ENCODE results near the gene LHX6. TPM values are rescaled to one million over a fixed set of nuclear protein-coding genes. Genes with fewer than 3 reads are reported as not detected.
A peak's percentile ranks its signal among the peaks of the same experiment; 100 is the strongest.

Gene LHX6
- total RNA-seq, 4 donors from 2014 or later: 0.53 to 12.4 (median 3.1) TPM

- TF ChIP-seq POLR2A (IDR thresholded peaks at IDR 0.05) (no peak), CTCF (IDR thresholded peaks at IDR 0.05) (no peak)
- H3K27me3 ChIP-seq: no peaks in the 10 kb centered on the region
- H3K4me3 ChIP-seq: no peak overlapping the region
- DNase-seq: no peak
- no peaks in the 10 kb centered on the region for H3K36me3 ChIP-seq
- no peaks in the 10 kb centered on the region for H3K4me1 ChIP-seq
- H3K9me3 ChIP-seq: no peaks in the 10 kb centered on the region
- H3K27ac ChIP-seq: no peak overlapping the region
Measured at GRCh38 chr9:122201641-122202040, 27.1 kb downstream of the LHX6 start.

- Histone ChIP-seq H3K4me1 (no peaks in the 10 kb centered on the region), H3K27ac (no peak overlapping the region), H3K9me3 (no peaks in the 10 kb centered on the region), H3K36me3 (no peaks in the 10 kb centered on the region), H3K27me3 (no peaks in the 10 kb centered on the region), H3K4me3 (no peak overlapping the region)
- TF ChIP-seq POLR2A (IDR thresholded peaks at IDR 0.05) (no peak), CTCF (IDR thresholded peaks at IDR 0.05) (no peak)
- peak in 1 of 3 donors; percentile 9 for DNase-seq
Measured at GRCh38 chr9:122200960-122201595, 27.7 kb downstream of the LHX6 start.

GRCh38 chr9:122197882-122198281, 30.9 kb downstream of the LHX6 start:
- H3K27me3 ChIP-seq: no peaks in the 10 kb centered on the region
- peak in 1 of 3 donors; percentile 36 for DNase-seq
- H3K4me1 ChIP-seq: no peaks in the 10 kb centered on the region
- no peak overlapping the region for H3K4me3 ChIP-seq
- TF ChIP-seq POLR2A (IDR thresholded peaks at IDR 0.05) (no peak), CTCF (IDR thresholded peaks at IDR 0.05) (no peak)
- no peak overlapping the region for H3K27ac ChIP-seq
- no peaks in the 10 kb centered on the region for H3K36me3 ChIP-seq
- no peaks in the 10 kb centered on the region for H3K9me3 ChIP-seq

GRCh38 chr9:122197426-122197825, 31.3 kb downstream of the LHX6 start:
- TF ChIP-seq CTCF (IDR thresholded peaks at IDR 0.05): no peak
- no peak for TF ChIP-seq POLR2A (IDR thresholded peaks at IDR 0.05)
- no peak for DNase-seq
- Histone ChIP-seq H3K36me3 (no peaks in the 10 kb centered on the region), H3K27ac (no peak overlapping the region), H3K9me3 (no peaks in the 10 kb centered on the region), H3K27me3 (no peaks in the 10 kb centered on the region), H3K4me1 (no peaks in the 10 kb centered on the region), H3K4me3 (no peak overlapping the region)

GRCh38 chr9:122195875-122196274, 32.9 kb downstream of the LHX6 start:
- Histone ChIP-seq H3K27ac (no peak overlapping the region), H3K36me3 (no peaks in the 10 kb centered on the region), H3K4me1 (no peaks in the 10 kb centered on the region), H3K9me3 (no peaks in the 10 kb centered on the region), H3K4me3 (no peak overlapping the region), H3K27me3 (no peaks in the 10 kb centered on the region)
- no peak for DNase-seq
- TF ChIP-seq CTCF (IDR thresholded peaks at IDR 0.05) (no peak), POLR2A (IDR thresholded peaks at IDR 0.05) (no peak)

GRCh38 chr9:122193651-122194050, 35.1 kb downstream of the LHX6 start:
- Histone ChIP-seq H3K27ac (no peak overlapping the region), H3K4me3 (no peak overlapping the region), H3K36me3 (no peaks in the 10 kb centered on the region), H3K4me1 (no peaks in the 10 kb centered on the region), H3K27me3 (no peaks in the 10 kb centered on the region), H3K9me3 (no peaks in the 10 kb centered on the region)
- TF ChIP-seq POLR2A (IDR thresholded peaks at IDR 0.05): no peak
- no peak for DNase-seq
